Ishikawa (cell line): ENCODE data around the gene ISOC2.

ENCODE experiments used
- CEBPB ChIP-seq: IDR thresholded peaks from 2 replicates; pipeline ENCODE4 v1.6.1; 2012
- CREB1 ChIP-seq: IDR thresholded peaks from 2 replicates; pipeline ENCODE4 v1.6.1; 2012; ENCODE audit warnings: low read depth
- EP300 ChIP-seq: IDR thresholded peaks from 2 replicates; pipeline ENCODE4 v1.6.1; 2012; ENCODE audit warnings: borderline replicate concordance
- MAX ChIP-seq: IDR thresholded peaks from 2 replicates; pipeline ENCODE4 v1.6.1; 2012
- NFIC ChIP-seq: IDR thresholded peaks from 2 replicates; pipeline ENCODE4 v1.6.1; 2012
- TAF1 ChIP-seq: IDR thresholded peaks from 2 replicates; pipeline ENCODE4 v1.6.1; 2012; ENCODE audit warnings: low read depth, mild to moderate bottlenecking
- TEAD4 ChIP-seq: IDR thresholded peaks from 2 replicates; pipeline ENCODE4 v1.6.1; 2012
- YY1 ChIP-seq: IDR thresholded peaks from 2 replicates; pipeline ENCODE4 v1.6.1; 2012; ENCODE audit warnings: low read depth
- TF ChIP-seq, protein P1 (sequence below): IDR thresholded peaks from 2 replicates; pipeline ENCODE4 v1.6.1; 2012

DNA sequence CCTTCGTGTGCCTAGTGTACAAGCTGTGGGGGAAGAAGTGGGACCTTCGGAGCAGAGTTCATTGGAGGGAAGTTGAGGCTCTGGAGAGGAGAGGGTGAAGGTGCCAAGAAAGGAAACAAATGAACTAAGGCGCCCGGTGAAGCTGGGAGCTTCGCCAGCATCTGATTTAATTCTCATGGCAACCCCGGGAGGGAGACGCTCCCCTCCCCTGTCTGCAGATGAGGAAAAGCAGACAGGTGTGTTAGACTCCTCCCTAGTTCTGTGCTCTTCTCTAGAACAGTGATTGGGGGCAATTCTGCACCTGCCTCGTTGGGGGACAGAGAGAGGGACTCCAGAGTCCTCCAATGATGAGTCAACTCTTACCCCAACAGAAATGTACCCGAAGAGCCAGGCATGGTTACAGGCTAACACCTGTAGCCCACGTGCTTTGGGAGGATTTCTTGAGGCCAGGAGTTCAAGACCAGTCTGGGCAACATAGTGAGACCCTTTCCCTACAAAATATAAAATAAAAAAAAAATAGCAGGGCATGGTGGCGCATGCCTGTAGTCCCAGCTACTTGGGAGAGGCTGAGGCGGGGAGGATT, 31.0 kb upstream of the ISOC2 start:
- TF ChIP-seq CREB1, result no peak
- no peak for TF ChIP-seq CEBPB
- TF ChIP-seq MAX, result no peak
- TF ChIP-seq EP300, result no peak
- TF ChIP-seq YY1, result no peak
- no peak for TF ChIP-seq TEAD4
- TF ChIP-seq TAF1, result no peak
- no peak for TF ChIP-seq NFIC
- TF ChIP-seq, protein P1, sequence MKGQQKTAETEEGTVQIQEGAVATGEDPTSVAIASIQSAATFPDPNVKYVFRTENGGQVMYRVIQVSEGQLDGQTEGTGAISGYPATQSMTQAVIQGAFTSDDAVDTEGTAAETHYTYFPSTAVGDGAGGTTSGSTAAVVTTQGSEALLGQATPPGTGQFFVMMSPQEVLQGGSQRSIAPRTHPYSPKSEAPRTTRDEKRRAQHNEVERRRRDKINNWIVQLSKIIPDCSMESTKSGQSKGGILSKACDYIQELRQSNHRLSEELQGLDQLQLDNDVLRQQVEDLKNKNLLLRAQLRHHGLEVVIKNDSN, result no peak
